C1 segment of cervical spinal cord (tissue), 14 donors: ENCODE data around the gene ACYP2.
"Not testable (repeated sequence)": the region's sequence is repeated elsewhere in the genome, so short reads cannot be mapped to it uniquely, and the experiment has no call there.

ENCODE experiments used
- DNase-seq, 14 donors: peaks; one replicate each; lab custom pipeline; 2025; lab: John Stamatoyannopoulos, UW

Gene ACYP2

DNA sequence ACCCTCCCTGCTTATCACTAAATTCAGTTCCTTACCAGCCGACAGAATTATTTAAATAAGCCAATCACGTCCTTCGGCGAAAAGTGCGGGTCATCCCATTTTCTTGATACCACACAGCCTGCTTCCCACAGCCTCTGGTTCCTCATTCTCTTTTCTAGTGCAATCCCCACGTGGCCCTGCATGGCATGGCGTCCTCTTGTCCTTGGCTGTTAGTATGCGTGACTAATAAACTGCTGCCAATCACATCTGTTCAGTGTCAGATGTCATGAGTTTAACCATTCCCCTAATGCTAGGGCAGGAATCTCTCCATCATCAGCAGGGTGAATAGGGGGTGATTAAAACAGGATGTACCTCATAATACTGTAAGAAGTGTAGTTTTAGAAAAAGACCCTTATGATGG, 203.4 kb downstream of the ACYP2 start:
- no peak for DNase-seq

- no peak for DNase-seq
Observed at GRCh38 chr2:54321047-54321446, 205.6 kb downstream of the ACYP2 start.

DNA sequence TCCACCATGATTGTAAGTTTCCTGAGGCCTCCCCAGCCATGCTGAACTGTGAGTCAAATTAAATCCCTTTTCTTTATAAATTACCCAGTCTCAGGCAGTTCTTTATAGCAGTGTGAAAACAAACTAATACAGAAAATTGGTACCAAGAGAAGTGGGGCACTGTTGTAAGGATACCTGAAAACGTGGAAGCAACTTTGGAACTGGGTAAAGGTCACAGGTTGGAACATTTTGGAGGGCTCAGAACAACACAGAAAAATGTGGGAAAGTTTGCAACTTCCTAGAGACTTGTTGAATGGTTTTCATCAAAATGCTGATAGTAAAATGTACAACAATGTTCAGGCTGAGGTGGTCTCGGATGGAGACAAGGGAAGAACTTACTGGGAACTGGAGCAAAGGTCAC, 209.1 kb downstream of the ACYP2 start:
- DNase-seq: not testable (repeated sequence)

- no peak for DNase-seq
Observed at GRCh38 chr2:54325148-54325547, 209.7 kb downstream of the ACYP2 start.

DNA sequence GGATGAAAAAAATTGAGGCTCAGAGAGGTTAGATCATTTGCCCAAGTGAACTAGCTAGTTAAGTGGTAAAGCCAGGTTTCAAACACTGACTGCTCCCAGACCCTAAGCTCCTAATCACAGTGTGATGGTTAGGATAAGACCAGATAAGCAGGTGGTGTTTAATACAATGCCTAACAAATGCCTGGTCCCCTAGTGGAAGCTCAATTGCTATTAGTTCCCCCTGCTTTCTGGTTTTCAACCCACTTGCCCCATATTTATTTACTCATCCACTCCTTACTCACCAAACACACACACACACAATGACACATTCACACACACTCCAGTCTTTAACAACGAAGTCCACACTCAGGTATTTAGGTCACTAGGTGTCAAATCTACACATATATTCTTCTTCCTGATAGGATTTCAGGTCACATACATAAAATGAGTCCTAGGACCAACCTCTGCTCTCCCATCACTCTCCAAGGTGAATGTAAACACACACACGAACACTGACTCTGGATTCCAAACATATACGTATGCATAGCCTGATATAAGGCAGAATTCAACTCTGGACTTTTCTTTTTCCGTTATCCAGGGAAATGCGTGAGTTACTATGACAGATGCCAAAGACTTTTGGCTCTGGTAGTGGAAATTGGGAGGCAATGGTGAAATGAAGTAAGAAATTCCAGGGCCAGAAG, 214.2 kb downstream of the ACYP2 start:
- no peak for DNase-seq

DNA sequence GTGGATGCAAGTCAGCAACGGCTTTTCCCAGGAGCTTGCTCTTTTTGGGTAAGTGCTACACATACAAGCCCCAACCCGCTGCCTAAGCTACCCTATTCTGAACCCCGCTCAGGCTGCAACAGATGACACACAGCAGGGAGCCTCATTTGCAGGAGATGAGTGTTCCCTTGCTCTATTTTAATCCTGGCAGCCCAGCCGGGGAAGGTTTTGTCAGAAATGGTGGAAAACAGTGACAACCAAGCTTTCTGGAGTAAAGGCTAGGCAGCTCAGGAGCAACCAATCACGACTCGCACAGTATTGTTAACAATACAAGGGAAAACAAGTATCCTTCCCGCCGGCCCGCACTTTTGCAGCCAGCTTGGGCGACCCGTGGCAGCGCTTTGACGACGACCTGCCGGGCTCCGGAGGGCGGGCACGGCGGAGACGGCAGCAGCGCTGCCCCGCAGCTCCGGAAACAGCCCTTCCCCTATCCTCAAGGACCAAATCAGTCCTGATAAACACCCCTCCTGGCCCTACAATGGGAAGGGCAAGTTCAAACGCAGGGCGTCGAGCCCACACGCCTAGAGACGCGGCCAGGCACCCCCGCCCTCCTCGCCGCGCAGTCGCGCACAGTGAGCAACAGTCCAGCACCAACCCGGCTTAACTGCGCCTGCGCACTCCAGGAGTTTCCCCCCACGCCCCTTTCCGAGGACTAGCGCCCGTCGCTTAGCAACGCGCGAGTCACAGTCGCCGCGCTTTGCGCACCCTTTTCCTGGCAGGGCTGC, 214.9 kb downstream of the ACYP2 start:
- peak; percentile 43 to 99 (median 91) for DNase-seq

DNA sequence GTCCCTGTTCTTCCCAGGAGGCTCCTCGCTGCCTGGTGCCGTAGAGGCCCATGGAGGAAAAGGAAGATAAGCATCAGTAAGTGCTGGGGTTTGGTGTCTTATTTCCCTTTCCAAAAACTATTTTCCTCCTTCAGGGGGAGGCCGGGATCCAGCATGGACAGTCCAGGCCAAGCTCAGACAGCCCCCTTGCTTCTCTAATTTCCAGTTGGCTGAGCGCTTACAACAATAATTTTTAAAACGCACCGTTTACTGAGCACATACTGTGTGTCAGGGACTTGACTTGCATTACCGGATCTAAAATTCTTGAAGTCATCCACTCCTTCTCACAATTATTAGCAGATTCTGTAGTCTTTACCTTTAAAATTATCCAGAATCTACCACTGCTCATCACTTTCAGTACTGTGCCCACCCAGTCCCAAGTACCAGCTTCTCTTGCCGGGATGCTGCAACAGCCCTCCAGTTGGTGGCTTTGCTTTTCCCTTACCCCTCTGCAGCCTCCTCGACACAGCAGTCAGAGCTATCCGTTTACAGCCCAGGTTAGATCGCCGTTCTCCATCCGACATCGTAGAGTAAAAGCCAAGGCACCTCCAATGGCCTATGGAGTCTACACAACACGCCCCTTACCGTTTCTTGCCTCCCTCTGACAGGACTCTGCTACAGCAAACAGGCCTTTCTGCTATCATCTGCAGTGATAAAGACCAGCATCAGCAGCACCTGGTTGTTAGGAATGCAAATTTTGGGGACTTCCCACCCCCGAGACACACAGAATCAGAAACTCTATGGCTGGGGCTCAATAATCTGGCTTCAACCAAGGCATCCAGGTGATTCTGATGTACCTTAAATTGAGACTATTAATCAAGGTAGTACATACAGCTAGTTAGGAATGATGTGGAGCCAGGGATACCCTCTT, 215.8 kb downstream of the ACYP2 start:
- DNase-seq: peak in 2 of 14 donors; percentile 37 to 65

- DNase-seq: no peak
Observed at GRCh38 chr2:54332386-54332785, 217.0 kb downstream of the ACYP2 start.

DNA sequence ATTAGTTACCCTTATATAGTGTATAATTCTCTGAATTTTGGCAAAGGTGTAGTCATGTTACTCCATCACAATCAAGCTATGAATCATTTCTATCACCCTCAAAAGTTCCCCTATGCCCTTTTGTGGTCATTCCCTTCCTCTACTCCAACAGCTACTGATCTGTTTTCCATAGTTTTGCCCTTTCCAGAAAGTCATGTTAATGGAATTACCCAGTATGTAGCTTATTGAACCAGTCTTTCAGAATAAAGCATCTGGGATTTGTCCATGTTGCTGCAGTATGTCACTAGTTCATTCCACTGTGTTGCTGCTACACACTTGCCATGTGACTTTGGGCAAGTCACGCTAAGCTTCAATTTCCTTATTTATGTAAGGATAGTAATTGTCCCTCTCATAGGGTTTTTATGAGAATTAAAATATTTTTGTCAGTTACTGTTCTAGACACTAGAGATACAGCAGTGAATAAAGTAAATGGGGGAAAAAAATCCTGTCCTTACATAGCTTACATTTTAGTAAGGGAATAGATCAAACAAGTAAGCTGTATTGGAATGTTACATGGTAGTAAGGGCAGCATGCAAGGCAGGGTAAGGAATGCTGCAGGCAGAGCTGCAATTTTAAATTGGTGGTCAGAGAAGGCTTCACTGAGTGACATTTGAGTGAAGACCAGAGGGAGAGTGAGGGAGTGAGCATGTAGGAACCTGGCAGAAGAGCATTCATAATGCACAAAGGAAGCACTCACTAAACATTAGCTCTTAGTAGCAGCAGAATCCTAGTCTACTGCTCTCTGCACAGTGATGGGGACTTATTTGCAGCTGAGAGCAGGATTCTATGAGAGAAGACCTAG, 220.9 kb downstream of the ACYP2 start:
- no peak for DNase-seq

GRCh38 chr2:54336977-54337255, 221.5 kb downstream of the ACYP2 start:
- peak in 1 of 14 donors; percentile 71 for DNase-seq

DNA sequence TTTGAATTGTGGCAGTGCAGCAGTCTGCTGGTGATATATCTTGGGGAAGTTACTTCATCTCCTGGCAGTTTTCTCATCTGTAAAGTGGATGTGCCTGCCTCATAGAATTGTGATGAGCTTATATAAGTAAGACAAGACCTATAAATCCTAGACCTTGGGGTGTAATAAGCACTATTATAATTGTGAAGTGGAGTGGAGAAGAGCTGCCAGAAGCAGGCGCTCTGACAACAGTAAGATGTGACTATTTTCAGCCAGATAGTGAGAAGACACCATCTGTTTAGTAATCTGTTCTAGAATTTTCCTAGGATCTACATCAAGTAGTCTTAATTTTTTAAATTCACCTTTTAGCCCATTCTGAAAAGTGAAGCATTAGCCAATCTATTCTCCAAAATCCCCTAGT, 226.2 kb downstream of the ACYP2 start:
- peak in 1 of 14 donors; percentile 79 for DNase-seq

- DNase-seq: no peak
Observed at GRCh38 chr2:54342603-54343002, 227.2 kb downstream of the ACYP2 start.

- DNase-seq: no peak
Observed at GRCh38 chr2:54347622-54348021, 232.2 kb downstream of the ACYP2 start.

DNA sequence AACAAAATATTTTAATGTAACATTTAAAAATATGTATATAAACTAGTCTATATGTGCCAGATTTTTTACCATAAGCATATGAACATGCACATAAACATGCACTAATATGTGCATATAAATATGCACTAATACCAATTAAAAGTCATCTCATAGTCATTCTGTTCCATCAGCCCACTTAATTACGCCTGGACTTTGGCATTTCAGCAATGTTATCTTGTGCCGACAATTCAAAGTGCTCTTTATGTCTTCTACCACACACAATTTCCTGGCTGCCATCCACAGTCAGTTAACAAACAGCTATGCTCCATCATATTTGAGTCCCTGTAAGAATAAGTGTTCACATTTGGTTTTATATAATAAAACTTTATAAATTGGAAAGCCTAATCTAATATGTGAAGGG, 233.2 kb downstream of the ACYP2 start:
- no peak for DNase-seq

- no peak for DNase-seq
Observed at GRCh38 chr2:54350426-54350825, 235.0 kb downstream of the ACYP2 start.

GRCh38 chr2:54353216-54353615, 237.8 kb downstream of the ACYP2 start:
- no peak for DNase-seq
